Astrocyte (in vitro differentiated cells and primary cell): Measurements from ENCODE around the gene APLP2. TPM values are rescaled to one million over a fixed set of nuclear protein-coding genes. Genes with fewer than 3 reads are reported as not detected.

Experiments
- total RNA-seq: library from RNA; stranded (reverse); gene quantifications from 2 replicates; pipeline ENCODE4 v1.2.1, GENCODE V29; 2021

APLP2 gene
- total RNA-seq, 1 donor from 2014 or later, result 849 TPM

Other genes starting within 250 kb of the APLP2 start
- 19.3 and 24.9 TPM in 2 replicates for gene NFRKB, start 174.3 kb upstream of the APLP2 start, total RNA-seq
- gene PRDM10, start 67.1 kb upstream of the APLP2 start, total RNA-seq, result 9.6 and 10.1 TPM in 2 replicates
- gene ST14, start 89.9 kb downstream of the APLP2 start, total RNA-seq, result 1.4 and 4.2 TPM in 2 replicates
- 25.3 and 26.2 TPM in 2 replicates for gene ZBTB44, start 245.0 kb downstream of the APLP2 start, total RNA-seq